H1 (cell line): ENCODE data around the gene SAPCD1. TPM values are rescaled to one million over a fixed set of nuclear protein-coding genes. Genes with fewer than 3 reads are reported as not detected.

Source experiments
- CTCF ChIA-PET: fragments of 300-600 bp; sonication (Branson Sonifier 250); formaldehyde crosslinking; loops from one replicate; lab custom pipeline; 2021; ENCODE audit not compliant: partially characterized antibody; lab: Charles Lee
- POLR2A ChIA-PET: fragments of 300-600 bp; sonication (Branson Sonifier 250); formaldehyde crosslinking; loops from one replicate; lab custom pipeline; 2021; ENCODE audit warnings: inconsistent platforms; ENCODE audit not compliant: partially characterized antibody; lab: Charles Lee
- DNase-seq, 2 experiments: peaks; one replicate each; pipeline versions ENCODE4 v3.0.0 to v3.0.0-alpha.2; 2010 to 2022; ENCODE audit warnings: low spot score in 2 of 2, low read depth in 1 of 2, mixed read lengths in 1 of 2
- FAIRE-seq: peaks from 2 replicates; lab custom pipeline; 2011; peaks lifted over from hg19 to GRCh38; lab: Jason Lieb, UNC
- H2AFZ ChIP-seq: 2 replicates; pipeline ENCODE4 v1.8.1; 2012; ENCODE audit warnings: low read length, inconsistent platforms
- H2AK5ac ChIP-seq: 2 replicates; pipeline ENCODE4 v1.6.1; 2013; ENCODE audit warnings: low read depth, low read length
- H2BK120ac ChIP-seq: replicated peaks from 2 replicates; pipeline ENCODE3; 2013; ENCODE audit warnings: low read depth, low read length, inconsistent platforms
- H2BK12ac ChIP-seq: 2 replicates; pipeline ENCODE4 v1.6.1; 2013; ENCODE audit warnings: low read depth, low read length
- H2BK15ac ChIP-seq: 2 replicates; pipeline ENCODE4 v1.6.1; 2013; ENCODE audit warnings: low read length
- H2BK20ac ChIP-seq: 2 replicates; pipeline ENCODE4 v1.6.1; 2013; ENCODE audit warnings: low read length
- H2BK5ac ChIP-seq: 2 replicates; pipeline ENCODE4 v1.6.1; 2013; ENCODE audit warnings: low read depth, low read length
- H3K14ac ChIP-seq: 2 replicates; pipeline ENCODE4 v1.6.1; 2013; ENCODE audit warnings: inconsistent platforms; ENCODE audit not compliant: insufficient read length
- H3K18ac ChIP-seq: 2 replicates; pipeline ENCODE4 v1.6.1; 2013; ENCODE audit warnings: low read length; ENCODE audit errors: extremely low read depth
- H3K23ac ChIP-seq: 2 replicates; pipeline ENCODE4 v1.6.1; 2013; ENCODE audit warnings: inconsistent platforms; ENCODE audit not compliant: insufficient read length
- H3K23me2 ChIP-seq: 2 replicates; pipeline ENCODE4 v1.6.1; 2013; ENCODE audit warnings: low read depth, low read length
- H3K27ac ChIP-seq: 2 replicates; pipeline ENCODE4 v1.6.1; 2011; ENCODE audit warnings: low read depth, low read length, inconsistent platforms
- H3K27me3 ChIP-seq, 4 experiments: replicated peaks in 1 of 4; 1 replicate in 1 of 4; 2 replicates in 3 of 4; pipeline versions ENCODE4 v1.6.1 to v1.8.1; 2011 to 2013; ENCODE audit warnings: low read length in 3 of 4, mild to moderate bottlenecking in 3 of 4, inconsistent platforms in 2 of 4, mixed read lengths in 2 of 4, moderate library complexity in 1 of 4; ENCODE audit not compliant: control insufficient read depth in 3 of 4, insufficient read depth in 3 of 4; ENCODE audit errors: extremely low read depth in 1 of 4
- H3K36me3 ChIP-seq, 4 experiments: 2 replicates each; pipeline versions ENCODE4 v1.6.1 to v1.8.1; 2011 to 2013; ENCODE audit warnings: mild to moderate bottlenecking in 4 of 4, low read length in 3 of 4, moderate library complexity in 2 of 4, control low read depth in 1 of 4, inconsistent platforms in 1 of 4; ENCODE audit not compliant: insufficient read depth in 4 of 4, control insufficient read depth in 2 of 4
- H3K4ac ChIP-seq: replicated peaks from 2 replicates; pipeline ENCODE3; 2013; ENCODE audit warnings: low read length, low read depth, mixed read lengths, inconsistent platforms; ENCODE audit not compliant: insufficient read length
- H3K4me1 ChIP-seq, 4 experiments: replicated peaks in 1 of 4; 1 replicate in 1 of 4; 2 replicates in 3 of 4; pipeline versions ENCODE4 v1.6.1 to v1.8.1; 2011 to 2013; ENCODE audit warnings: low read length in 3 of 4, inconsistent platforms in 2 of 4, mixed read lengths in 1 of 4; ENCODE audit not compliant: insufficient read depth in 4 of 4, control insufficient read depth in 3 of 4
- H3K4me2 ChIP-seq, 2 experiments: 2 replicates each; pipeline versions ENCODE4 v1.6.1 to v1.8.1; 2011 to 2013; ENCODE audit warnings: low read depth in 2 of 2, low read length in 2 of 2, control low read depth in 1 of 2, inconsistent platforms in 1 of 2, mild to moderate bottlenecking in 1 of 2; ENCODE audit not compliant: insufficient read depth in 1 of 2
- H3K4me3 ChIP-seq, 4 experiments: fragments of 200-600, 300-600 bp in 1 of 4; sonication (generic), shearing (Covaris generic), sonication (Bioruptor Twin) in 1 of 4; 2 replicates each; pipeline versions ENCODE4 v1.5.1 to v1.8.1; 2011 to 2016; ENCODE audit warnings: low read length in 4 of 4, low read depth in 3 of 4, control low read depth in 2 of 4, inconsistent platforms in 2 of 4, mild to moderate bottlenecking in 2 of 4, mixed read lengths in 1 of 4, moderate library complexity in 1 of 4; ENCODE audit not compliant: insufficient read depth in 2 of 4; ENCODE audit errors: extremely low read depth in 1 of 4
- H3K56ac ChIP-seq: replicated peaks from 2 replicates; pipeline ENCODE3; 2013; ENCODE audit warnings: low read depth, mild to moderate bottlenecking, mixed read lengths, low read length, inconsistent platforms; ENCODE audit not compliant: insufficient read length
- H3K79me1 ChIP-seq: 2 replicates; pipeline ENCODE4 v1.6.1; 2013; ENCODE audit warnings: low read depth, low read length, control low read depth
- H3K79me2 ChIP-seq, 2 experiments: 2 replicates each; pipeline versions ENCODE4 v1.6.1 to v1.8.1; 2012 to 2013; ENCODE audit warnings: low read length in 2 of 2, mild to moderate bottlenecking in 2 of 2, inconsistent platforms in 1 of 2; ENCODE audit not compliant: insufficient read depth in 2 of 2, control insufficient read depth in 1 of 2
- H3K9ac ChIP-seq, 4 experiments: replicated peaks in 1 of 4; 1 replicate in 1 of 4; 2 replicates in 3 of 4; pipeline versions ENCODE4 v1.6.1 to v1.8.1; 2011 to 2013; ENCODE audit warnings: low read depth in 3 of 4, low read length in 3 of 4, control low read depth in 2 of 4, mild to moderate bottlenecking in 2 of 4, moderate library complexity in 2 of 4, inconsistent platforms in 1 of 4; ENCODE audit errors: extremely low read depth in 1 of 4
- H3K9me3 ChIP-seq, 2 experiments: 2 replicates each; pipeline versions ENCODE4 v1.6.1 to v1.8.1; 2012 to 2013; ENCODE audit warnings: mild to moderate bottlenecking in 2 of 2, moderate library complexity in 2 of 2, control low read depth in 1 of 2, inconsistent platforms in 1 of 2, low read depth in 1 of 2, low read length in 1 of 2, mixed read lengths in 1 of 2; ENCODE audit not compliant: insufficient read depth in 2 of 2
- H4K20me1 ChIP-seq, 2 experiments: replicated peaks in 1 of 2; 2 replicates each; pipeline versions ENCODE3 to v1.8.1; 2011 to 2013; ENCODE audit warnings: inconsistent platforms in 2 of 2, low read length in 2 of 2, mild to moderate bottlenecking in 1 of 2; ENCODE audit not compliant: insufficient read depth in 2 of 2, control insufficient read depth in 1 of 2
- H4K5ac ChIP-seq: 2 replicates; pipeline ENCODE4 v1.6.1; 2013; ENCODE audit warnings: low read length, low read depth, mixed read lengths, inconsistent platforms; ENCODE audit not compliant: insufficient read length
- H4K8ac ChIP-seq: 2 replicates; pipeline ENCODE4 v1.8.0; 2013; ENCODE audit warnings: mild to moderate bottlenecking, moderate library complexity, low read length, inconsistent platforms; ENCODE audit not compliant: insufficient read depth; ENCODE audit errors: extremely low read depth
- H4K91ac ChIP-seq: replicated peaks from 2 replicates; pipeline ENCODE3; 2013; ENCODE audit warnings: low read length, mixed read lengths, inconsistent platforms; ENCODE audit not compliant: insufficient read length
- GABPA ChIP-seq: IDR thresholded peaks from 2 replicates; pipeline ENCODE4 v1.6.1; 2011; ENCODE audit warnings: mild to moderate bottlenecking, low read length, moderate library complexity, borderline replicate concordance; ENCODE audit not compliant: insufficient read depth
- HDAC2 ChIP-seq, 2 experiments: fragments of 300-600 bp in 1 of 2; sonication (generic) in 1 of 2; IDR thresholded peaks; 2 replicates each; pipeline ENCODE4 v1.6.1; 2011 to 2012; ENCODE audit warnings: low read depth in 2 of 2, low read length in 2 of 2, mild to moderate bottlenecking in 2 of 2, moderate library complexity in 2 of 2, borderline replicate concordance in 1 of 2, inconsistent platforms in 1 of 2
- POLR2A ChIP-seq, 2 experiments: IDR thresholded peaks; 1 replicate in 1 of 2; 2 replicates in 1 of 2; pipeline ENCODE4 v1.6.1; 2011; ENCODE audit warnings: low read depth in 2 of 2, low read length in 2 of 2, mild to moderate bottlenecking in 2 of 2; ENCODE audit errors: control extremely low read depth in 1 of 2
- POLR2AphosphoS5 ChIP-seq: IDR thresholded peaks from 2 replicates; pipeline ENCODE4 v1.6.1; 2011; ENCODE audit warnings: low read depth, low read length
- RNF2 ChIP-seq: fragments of 200-900, 300-1000 bp; sonication (generic); IDR thresholded peaks from 2 replicates; pipeline ENCODE4 v1.7.1; 2016; ENCODE audit warnings: borderline replicate concordance, low read depth, mild to moderate bottlenecking, antibody characterized with exemption, low read length; ENCODE audit not compliant: poor library complexity, severe bottlenecking; ENCODE audit errors: missing control alignments
- SAP30 ChIP-seq: fragments of 300-600 bp; sonication (generic); IDR thresholded peaks from 2 replicates; pipeline ENCODE4 v1.7.1; 2012; ENCODE audit warnings: low read length, moderate library complexity, mild to moderate bottlenecking, inconsistent platforms; ENCODE audit not compliant: insufficient read depth, insufficient replicate concordance
- SUZ12 ChIP-seq: fragments of 200-600 bp; sonication (generic); IDR thresholded peaks from 2 replicates; pipeline ENCODE4 v1.6.1; 2012; ENCODE audit warnings: mild to moderate bottlenecking, inconsistent platforms, low read length, moderate library complexity, mixed read lengths
- TAF7 ChIP-seq: optimal IDR thresholded peaks from 2 replicates; pipeline ENCODE3; 2011; ENCODE audit warnings: low read depth, mild to moderate bottlenecking, inconsistent platforms, low read length, moderate library complexity, borderline replicate concordance
- USF2 ChIP-seq: IDR thresholded peaks from 2 replicates; pipeline ENCODE4 v1.6.1; 2011; ENCODE audit warnings: low read length, improper control_type of control experiment
- WGBS, 2 experiments: shearing (Covaris generic) in 1 of 2; methylation state at CpG; one replicate each; pipeline versions ENCODE4 v1.1.6 to v1.1.7; 2013 to 2015; ENCODE audit warnings: low lambda C conversion rate in 2 of 2, mixed read lengths in 2 of 2, inconsistent platforms in 1 of 2, low coverage in 1 of 2, missing lambda C conversion rate in 1 of 2; ENCODE audit not compliant: insufficient replicate concordance in 2 of 2, insufficient coverage in 1 of 2, insufficient read length in 1 of 2; ENCODE audit errors: extremely low coverage in 1 of 2, missing lambda C conversion rate in 1 of 2; 5-methylcytosine and 5-hydroxymethylcytosine counted together
- polyA plus RNA-seq, 7 experiments: library from polyadenylated mRNA; depleted of rRNA in 3 of 7; stranded (reverse) in 5 of 7; unstranded in 2 of 7; fragments of >200 nt in 5 of 7; fragments of 200-250 nt in 2 of 7; gene quantifications; 1 replicate in 5 of 7; 2 replicates in 1 of 7; 4 replicates in 1 of 7; pipeline versions ENCODE4 v1.2.1 to v1.2.3, GENCODE V29; 2011 to 2013; ENCODE audit warnings: missing spikeins in 2 of 7, mixed read lengths in 2 of 7
- total RNA-seq: library from RNA; stranded (reverse); fragmentation: NEBNext Ultra II Directional; extraction: Animal tissue kit (Norgen Biotek cat#: 25700); gene quantifications from 2 replicates; pipeline ENCODE4 v1.2.1, GENCODE V29; 2021

Gene SAPCD1
- total and polyA plus RNA-seq, 2 of the 8 experiments (the other 6 are each of a cell fraction or from before 2014, with no cell fraction given): 3.1 to 5.9 TPM

- no peak overlapping the region for H3K56ac ChIP-seq
- H3K27me3 ChIP-seq: no peaks in the 10 kb centered on the region
- peak overlapping the region; percentile 54; the same call in 1 of the 2 replicates for H2BK15ac ChIP-seq
- H3K9me3 ChIP-seq: no peaks in the 10 kb centered on the region
- peak overlapping the region; percentile 42; the same call in 1 of the 2 replicates for H4K8ac ChIP-seq
- peaks cover 22 to 32% (median 25%) of the 10 kb centered on the region in 4 experiments for H3K4me1 ChIP-seq
- H3K4me3 ChIP-seq: peak overlapping the region; percentile 82 to 98 (median 92)
- no peak overlapping the region for H3K4ac ChIP-seq
- WGBS, 2 experiments: 3% methylated on average over 17 of the region's 18 CpGs; no CpG with 5 or more reads in 1 of the 2 experiments
- H4K5ac ChIP-seq: no peak overlapping the region
- peak overlapping the region; percentile 97 for H2BK5ac ChIP-seq
- H3K79me1 ChIP-seq: peaks cover 8% of the 10 kb centered on the region; the same call in 1 of the 2 replicates
- H2BK20ac ChIP-seq: 0 out of 2 replicates have a peak overlapping the region, but pooled peaks have one; percentile 61
- CTCF ChIA-PET: interaction anchor here (0.6 to 5.6 kb wide), 11 partner anchors 10 to 287 kb away, joined by 3 to 23 read pairs (median 3); no protein-coding TSS in a partner anchor
- FAIRE-seq (no peak), DNase-seq (peak; percentile 56 to 74)
- H3K9ac ChIP-seq: peak overlapping the region in 3 of 4 experiments; percentile 40 to 77 (median 63); a peak in 6 of 7 replicates
- peak overlapping the region; percentile 71; the same call in 1 of the 2 replicates for H3K18ac ChIP-seq
- no peak overlapping the region for H2AFZ ChIP-seq
- no peak overlapping the region for H4K91ac ChIP-seq
- H2BK120ac ChIP-seq: no peak overlapping the region
- peaks cover 10 to 30% (median 21%) of the 10 kb centered on the region in 4 experiments for H3K36me3 ChIP-seq
- POLR2A ChIA-PET: interaction anchor here (0.6 to 8.7 kb wide), 29 partner anchors 10 to 346 kb away, joined by 3 to 73 read pairs (median 4); partner anchors contain the start of genes CSNK2B, DDX39B, GPANK1 and LY6G6C
- 0 out of 2 replicates have a peak overlapping the region, but pooled peaks have one; percentile 1 for H2BK12ac ChIP-seq
- H3K14ac ChIP-seq: no peak overlapping the region
- no peak overlapping the region for H2AK5ac ChIP-seq
- peak overlapping the region; percentile 25 for H3K27ac ChIP-seq
- peaks cover 0 to 26% of the 10 kb centered on the region in 2 experiments; a peak in 2 of 4 replicates for H3K79me2 ChIP-seq
- H3K23ac ChIP-seq: no peak overlapping the region
- peaks cover 4 to 5% of the 10 kb centered on the region in 2 experiments for H4K20me1 ChIP-seq
- peaks cover 20% of the 10 kb centered on the region for H3K23me2 ChIP-seq
- peak overlapping the region; percentile 78 to 99 for H3K4me2 ChIP-seq
- no peak for TF ChIP-seq USF2
- no peak for TF ChIP-seq TAF7
- TF ChIP-seq GABPA: no peak
- no peak for TF ChIP-seq POLR2AphosphoS5
- TF ChIP-seq POLR2A (IDR thresholded peaks at IDR 0.05; ENCODE audit: control extremely low read depth in 1 of 2, low read depth in 2 of 2, low read length in 2 of 2): peak in 1 of 2 experiments; percentile 43; a peak in 1 of 3 replicates
- no peak for TF ChIP-seq SUZ12
- peak; percentile 61 to 77; a peak in 3 of 4 replicates for TF ChIP-seq HDAC2 (IDR thresholded peaks at IDR 0.05; ENCODE audit: borderline replicate concordance in 1 of 2, low read depth in 2 of 2, low read length in 2 of 2)
- TF ChIP-seq RNF2: no peak
- peak; percentile 88 for TF ChIP-seq SAP30
Measured at GRCh38 chr6:31734821-31735406, 27.5 kb upstream of the SAPCD1 start.
